HCEC 1CT (cell line): Measurements from ENCODE around the gene VASH2.
"Not testable (repeated sequence)": the region's sequence is repeated elsewhere in the genome, so short reads cannot be mapped to it uniquely, and the experiment has no call there.

Source experiments
- DNase-seq: peaks from one replicate; pipeline ENCODE4 v3.0.0-alpha.2; 2017

Gene VASH2

GRCh38 chr1:212950243-212951125, at the start of gene VASH2:
Gene VASH2, plus strand, starts transcription at chr1:212950541. Its CDS starts 1,002 bp downstream, at chr1:212951543.
- DNase-seq = peak; percentile 19

GRCh38 chr1:212901290-212901689, 49.1 kb upstream of the VASH2 start:
- DNase-seq = no peak

GRCh38 chr1:212902054-212902453, 48.3 kb upstream of the VASH2 start:
- DNase-seq = no peak

GRCh38 chr1:212903664-212904063, 46.7 kb upstream of the VASH2 start:
- DNase-seq = no peak

- not testable (repeated sequence) for DNase-seq
These were observed 42.3 kb upstream of the VASH2 start for GRCh38 chr1:212908071-212908470.

- DNase-seq = no peak
These were observed 41.4 kb upstream of the VASH2 start for GRCh38 chr1:212908971-212909370.

- no peak for DNase-seq
These were observed 40.7 kb upstream of the VASH2 start for GRCh38 chr1:212909652-212910063.

- DNase-seq = not testable (repeated sequence)
These were observed 40.1 kb upstream of the VASH2 start for GRCh38 chr1:212910213-212910612.

GRCh38 chr1:212913638-212914037, 36.7 kb upstream of the VASH2 start:
- not testable (repeated sequence) for DNase-seq

- not testable (repeated sequence) for DNase-seq
These were observed 36.2 kb upstream of the VASH2 start for GRCh38 chr1:212914110-212914509.

GRCh38 chr1:212914789-212915188, 35.6 kb upstream of the VASH2 start:
- DNase-seq = no peak

GRCh38 chr1:212915245-212916091, 34.9 kb upstream of the VASH2 start:
- DNase-seq = no peak

- no peak for DNase-seq
These were observed 33.7 kb upstream of the VASH2 start for GRCh38 chr1:212916481-212917133.

- no peak for DNase-seq
These were observed 33.2 kb upstream of the VASH2 start for GRCh38 chr1:212917134-212917485.

GRCh38 chr1:212917858-212918257, 32.5 kb upstream of the VASH2 start:
- no peak for DNase-seq

- no peak for DNase-seq
These were observed 31.5 kb upstream of the VASH2 start for GRCh38 chr1:212918824-212919223.

GRCh38 chr1:212920246-212920645, 30.1 kb upstream of the VASH2 start:
- no peak for DNase-seq

- no peak for DNase-seq
These were observed 29.4 kb upstream of the VASH2 start for GRCh38 chr1:212920896-212921295.

- DNase-seq = no peak
These were observed 28.3 kb upstream of the VASH2 start for GRCh38 chr1:212922016-212922415.

GRCh38 chr1:212926372-212926771, 24.0 kb upstream of the VASH2 start:
- no peak for DNase-seq

- no peak for DNase-seq
These were observed 21.7 kb upstream of the VASH2 start for GRCh38 chr1:212928323-212929291.
